Prostate gland (tissue), 2 donors: ENCODE measurements around the gene ZBTB44. TPM values are rescaled to one million over a fixed set of nuclear protein-coding genes. Genes with fewer than 3 reads are reported as not detected.

Source experiments
- DNase-seq: peaks from one replicate; pipeline ENCODE4 v3.0.0-alpha.2; 2019; ENCODE audit warnings: low spot score
- H3K27ac ChIP-seq, 2 donors: fragments of 200-600 bp; sonication (generic); 2 replicates each; pipeline ENCODE4 v1.5.1; 2017 to 2019
- H3K27me3 ChIP-seq: fragments of 200-600 bp; sonication (generic); replicated peaks from 2 replicates; pipeline ENCODE4 v1.5.1; 2019; ENCODE audit not compliant: insufficient read depth
- H3K36me3 ChIP-seq, 2 donors: fragments of 200-600 bp; sonication (generic); 1 replicate in 1 of 2; 2 replicates in 1 of 2; pipeline versions ENCODE4 v1.5.1 to v1.8.1; 2017 to 2019
- H3K4me1 ChIP-seq: fragments of 200-600 bp; sonication (generic); replicated peaks from 2 replicates; pipeline ENCODE4 v1.5.1; 2019
- H3K4me3 ChIP-seq, 2 donors: fragments of 200-600 bp; sonication (generic); 2 replicates each; pipeline ENCODE4 v1.5.1; 2017 to 2019
- H3K9me3 ChIP-seq: fragments of 200-600 bp; sonication (generic); 2 replicates; pipeline ENCODE4 v1.5.1; 2017
- CTCF ChIP-seq, 4 experiments: fragments of 200-600 bp in 2 of 4; fragments of 450-650 bp in 2 of 4; sonication (generic) in 2 of 4; IDR thresholded peaks; 1 replicate in 3 of 4; 2 replicates in 1 of 4; pipeline ENCODE4 v1.5.1; 2016 to 2019; ENCODE audit warnings: antibody characterized with exemption in 4 of 4, mild to moderate bottlenecking in 2 of 4, moderate library complexity in 2 of 4
- POLR2A ChIP-seq: fragments of 450-650 bp; IDR thresholded peaks from one replicate; pipeline ENCODE4 v1.6.1; 2016; ENCODE audit warnings: antibody characterized with exemption, mild to moderate bottlenecking
- POLR2AphosphoS5 ChIP-seq: sonication (generic); formaldehyde crosslinking; IDR thresholded peaks from one replicate; pipeline ENCODE4 v1.6.1; 2017; ENCODE audit warnings: antibody characterized with exemption
- WGBS: methylation state at CpG from one replicate; pipeline ENCODE4 v1.1.5; 2018; 5-methylcytosine and 5-hydroxymethylcytosine counted together
- intact Hi-C: fragments of 100-400 bp; cut with DNase I; formaldehyde crosslinking; loops from one replicate; pipeline ENCODE4 v1.14.2; 2022
- total RNA-seq, 2 donors: library from RNA; depleted of rRNA; stranded (reverse); fragments of >200 nt; gene quantifications; one replicate each; pipeline ENCODE4 v1.1.0, GENCODE V29; 2016

ZBTB44 gene
- total RNA-seq, 2 donors from 2014 or later = 35.9 to 80.3 TPM

DNA sequence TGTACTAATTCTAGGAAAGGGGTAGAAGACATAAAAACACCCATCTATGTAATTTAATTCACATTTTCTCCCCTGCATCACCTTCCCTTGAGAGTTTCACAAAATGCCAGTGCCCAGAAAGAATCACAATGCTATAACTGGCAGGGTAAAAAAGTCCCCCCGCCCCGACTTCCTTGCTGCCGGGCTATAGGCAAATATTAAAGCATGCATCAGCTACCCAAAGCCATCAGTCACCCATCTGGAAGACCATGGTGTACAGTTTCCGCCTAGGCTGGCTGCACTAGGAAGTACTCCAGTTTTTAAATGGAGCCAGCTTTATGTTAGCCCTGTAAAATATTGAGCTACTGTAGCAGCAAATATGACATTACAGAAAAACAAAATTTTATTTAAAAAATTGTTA lies 87.3 kb downstream of the ZBTB44 start:
- Histone ChIP-seq H3K36me3 (no peaks in the 10 kb centered on the region), H3K9me3 (no peaks in the 10 kb centered on the region), H3K27ac (no peak overlapping the region), H3K4me3 (no peak overlapping the region), H3K27me3 (no peaks in the 10 kb centered on the region), H3K4me1 (no peaks in the 10 kb centered on the region)
- WGBS = 96% methylated on average over 4 of the region's 4 CpGs
- TF ChIP-seq CTCF (IDR thresholded peaks at IDR 0.05) = no peak
- no peak for TF ChIP-seq POLR2AphosphoS5
- TF ChIP-seq POLR2A = no peak
- DNase-seq = no peak
- intact Hi-C loops = no loop called here

GRCh38 chr11:130223291-130223971 lies 91.3 kb downstream of the ZBTB44 start:
- Histone ChIP-seq H3K36me3 (no peaks in the 10 kb centered on the region), H3K27me3 (no peaks in the 10 kb centered on the region), H3K4me3 (no peak overlapping the region), H3K4me1 (no peaks in the 10 kb centered on the region), H3K27ac (no peak overlapping the region), H3K9me3 (no peaks in the 10 kb centered on the region)
- TF ChIP-seq CTCF (IDR thresholded peaks at IDR 0.05) = no peak
- no peak for TF ChIP-seq POLR2A
- no peak for TF ChIP-seq POLR2AphosphoS5
- intact Hi-C loops = no loop called here
- 77% methylated on average over 12 of the region's 12 CpGs for WGBS
- DNase-seq = no peak

DNA sequence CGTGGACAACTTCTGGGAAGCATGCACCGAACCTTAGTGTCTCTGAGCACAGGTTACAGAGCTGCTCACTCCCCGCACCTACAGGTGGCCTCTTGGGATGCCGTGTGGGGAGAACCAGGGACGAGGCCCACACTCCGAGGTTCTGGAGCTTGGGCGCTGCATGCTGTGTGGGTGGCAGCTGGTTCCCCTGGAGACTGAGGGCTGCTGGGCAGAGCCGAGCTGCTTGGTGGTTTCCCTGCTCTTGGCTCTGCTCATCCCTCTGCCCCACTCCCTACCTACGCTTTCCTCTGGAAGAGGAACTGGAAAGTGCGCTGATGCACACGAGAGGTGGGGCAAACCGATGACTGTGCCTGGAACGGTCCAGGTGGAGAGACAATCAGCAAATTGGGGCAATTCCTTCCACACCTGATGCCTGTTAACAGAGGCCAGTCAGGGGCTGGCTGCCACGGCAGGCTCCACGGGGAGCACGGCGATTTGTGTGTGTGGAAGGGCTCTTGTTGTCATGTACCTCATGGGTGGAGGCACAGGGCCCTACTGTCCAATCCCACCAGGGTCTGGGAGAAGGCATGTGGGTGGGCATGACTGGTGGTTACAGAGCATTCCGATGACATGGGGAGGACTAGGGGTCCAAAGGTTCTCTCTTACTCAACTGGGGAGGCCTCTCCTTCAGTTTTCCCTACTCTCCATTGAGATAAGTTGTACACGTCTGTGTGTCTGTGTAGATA lies 94.2 kb downstream of the ZBTB44 start:
- intact Hi-C loops = no loop called here
- DNase-seq = no peak
- Histone ChIP-seq H3K4me3 (no peak overlapping the region), H3K27me3 (no peaks in the 10 kb centered on the region), H3K27ac (no peak overlapping the region), H3K4me1 (no peaks in the 10 kb centered on the region), H3K36me3 (no peaks in the 10 kb centered on the region), H3K9me3 (no peaks in the 10 kb centered on the region)
- 76% methylated on average over 19 of the region's 19 CpGs for WGBS
- TF ChIP-seq CTCF (IDR thresholded peaks at IDR 0.05) (no peak), POLR2AphosphoS5 (no peak), POLR2A (no peak)

DNA sequence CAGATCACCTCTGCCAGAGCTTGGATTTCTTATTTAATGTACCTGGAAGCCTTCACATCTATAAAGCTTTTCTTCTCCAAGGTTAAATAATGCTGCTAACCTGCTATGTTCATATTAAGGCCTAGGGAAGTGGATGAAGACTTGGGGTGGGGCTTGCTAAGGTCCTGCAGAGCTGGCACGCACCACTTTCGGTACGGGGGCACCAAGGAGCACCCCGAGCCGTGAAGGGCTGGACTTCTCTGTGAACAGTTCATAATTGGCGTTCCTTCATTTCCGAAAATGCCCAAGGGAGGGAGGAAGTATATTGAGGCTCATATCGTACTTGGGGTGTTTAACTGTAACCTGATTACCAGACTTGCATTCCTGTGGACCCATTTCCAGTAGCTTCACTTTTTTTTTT lies 95.6 kb downstream of the ZBTB44 start:
- no peak for TF ChIP-seq CTCF (IDR thresholded peaks at IDR 0.05)
- no peak for TF ChIP-seq POLR2AphosphoS5
- TF ChIP-seq POLR2A = no peak
- Histone ChIP-seq H3K9me3 (no peaks in the 10 kb centered on the region), H3K27me3 (no peaks in the 10 kb centered on the region), H3K27ac (no peak overlapping the region), H3K4me3 (no peak overlapping the region), H3K36me3 (no peaks in the 10 kb centered on the region), H3K4me1 (no peaks in the 10 kb centered on the region)
- DNase-seq = no peak
- WGBS = 98% methylated on average over 8 of the region's 8 CpGs
- intact Hi-C loops = loop anchor here (5.0 to 10.0 kb wide), 2 partner anchors 168 to 676 kb away; no protein-coding TSS in a partner anchor
